ENCODE measurements around the gene IDH3G. TPM values are rescaled to one million over a fixed set of nuclear protein-coding genes. Genes with fewer than 3 reads are reported as not detected.

The IDH3G gene
- total RNA-seq, 2 donors from 2014 or later: 116 to 135 TPM

DNA sequence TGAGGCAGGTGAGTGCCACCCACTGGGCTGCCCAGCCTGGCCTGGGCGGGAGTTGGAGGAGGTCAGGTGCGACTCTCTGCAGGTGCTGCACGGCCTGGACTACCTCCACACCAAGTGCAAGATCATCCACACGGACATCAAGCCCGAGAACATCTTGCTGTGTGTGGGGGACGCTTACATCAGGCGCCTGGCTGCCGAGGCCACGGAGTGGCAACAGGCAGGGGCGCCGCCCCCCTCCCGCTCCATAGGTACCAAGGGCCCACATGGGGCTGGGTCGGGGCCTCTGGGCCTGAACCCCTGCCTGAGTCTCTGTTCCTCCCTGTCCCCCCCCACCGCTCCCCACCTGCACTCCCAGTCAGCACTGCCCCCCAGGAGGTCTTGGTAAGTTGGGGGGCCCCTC is 11.3 kb downstream of the IDH3G start:
- Histone ChIP-seq H3K27ac (no peak overlapping the region), H3K36me3 (peaks cover 21% of the 10 kb centered on the region), H3K4me3 (no peak overlapping the region), H3K9me3 (no peaks in the 10 kb centered on the region), H3K27me3 (no peaks in the 10 kb centered on the region), H3K4me1 (peaks cover 0 to 25% of the 10 kb centered on the region in 2 donors)
- no peak for DNase-seq (ENCODE audit: low spot score)
- TF ChIP-seq CTCF (IDR thresholded peaks at IDR 0.05): no peak

- Histone ChIP-seq H3K4me1 (peaks cover 0 to 25% of the 10 kb centered on the region in 2 donors), H3K9me3 (no peaks in the 10 kb centered on the region), H3K27me3 (no peaks in the 10 kb centered on the region), H3K36me3 (peaks cover 21% of the 10 kb centered on the region), H3K27ac (no peak overlapping the region), H3K4me3 (no peak overlapping the region)
- TF ChIP-seq CTCF (IDR thresholded peaks at IDR 0.05): peak in 1 of 2 donors; percentile 21
- no peak for DNase-seq (ENCODE audit: low spot score)
These were observed 11.9 kb downstream of the IDH3G start for GRCh38 chrX:153782313-153782712.

DNA sequence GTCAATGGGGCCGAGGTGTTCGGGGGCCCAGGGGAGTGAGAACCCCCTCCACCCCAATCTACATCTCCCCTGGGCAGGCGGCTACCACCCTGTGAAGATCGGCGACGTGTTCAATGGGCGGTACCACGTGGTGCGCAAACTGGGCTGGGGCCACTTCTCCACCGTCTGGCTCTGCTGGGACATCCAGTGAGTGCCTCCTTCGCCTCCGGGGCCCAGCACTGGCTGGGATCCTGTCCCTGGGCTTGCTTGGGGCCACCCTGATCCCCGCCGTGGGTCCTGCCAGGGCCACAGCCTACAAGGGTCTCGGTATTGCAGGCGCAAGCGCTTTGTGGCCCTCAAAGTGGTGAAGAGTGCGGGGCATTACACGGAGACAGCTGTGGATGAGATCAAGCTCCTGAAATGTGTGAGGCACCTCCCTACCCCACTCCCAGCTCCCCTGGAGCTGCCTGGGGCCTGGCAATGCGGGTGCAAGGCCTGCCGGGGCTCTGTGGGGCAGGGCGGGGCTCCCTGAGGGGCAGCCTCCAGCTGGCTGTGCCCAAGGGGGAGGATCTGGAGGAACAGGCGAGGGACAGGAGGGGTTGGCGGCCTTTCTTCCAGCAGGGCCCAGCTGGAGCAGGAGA is 12.6 kb downstream of the IDH3G start:
- peak overlapping the region; percentile 75 to 84 for H3K27ac ChIP-seq
- peaks cover 18% of the 10 kb centered on the region for H3K36me3 ChIP-seq
- peak overlapping the region; percentile 19 to 32 for H3K4me3 ChIP-seq
- DNase-seq (ENCODE audit: low spot score): no peak
- TF ChIP-seq CTCF (IDR thresholded peaks at IDR 0.05): no peak
- H3K4me1 ChIP-seq: peaks cover 0 to 25% of the 10 kb centered on the region in 2 donors
- no peaks in the 10 kb centered on the region for H3K9me3 ChIP-seq
- H3K27me3 ChIP-seq: no peaks in the 10 kb centered on the region

- DNase-seq (ENCODE audit: low spot score): no peak
- H3K36me3 ChIP-seq: peaks cover 11% of the 10 kb centered on the region
- TF ChIP-seq CTCF (IDR thresholded peaks at IDR 0.05): no peak
- no peaks in the 10 kb centered on the region for H3K27me3 ChIP-seq
- no peaks in the 10 kb centered on the region for H3K9me3 ChIP-seq
- peak within 1 kb of the TSS; percentile 75 to 84 for H3K27ac ChIP-seq
- peaks cover 0 to 25% of the 10 kb centered on the region in 2 donors for H3K4me1 ChIP-seq
- H3K4me3 ChIP-seq: peak within 1 kb of the TSS; percentile 19 to 32
These were observed 13.3 kb downstream of the IDH3G start, which contains the start of gene SRPK3 for GRCh38 chrX:153780678-153781427. SRPK3 (plus strand) TSS chrX:153781041; CDS start chrX:153781087, 46 bp downstream.

DNA sequence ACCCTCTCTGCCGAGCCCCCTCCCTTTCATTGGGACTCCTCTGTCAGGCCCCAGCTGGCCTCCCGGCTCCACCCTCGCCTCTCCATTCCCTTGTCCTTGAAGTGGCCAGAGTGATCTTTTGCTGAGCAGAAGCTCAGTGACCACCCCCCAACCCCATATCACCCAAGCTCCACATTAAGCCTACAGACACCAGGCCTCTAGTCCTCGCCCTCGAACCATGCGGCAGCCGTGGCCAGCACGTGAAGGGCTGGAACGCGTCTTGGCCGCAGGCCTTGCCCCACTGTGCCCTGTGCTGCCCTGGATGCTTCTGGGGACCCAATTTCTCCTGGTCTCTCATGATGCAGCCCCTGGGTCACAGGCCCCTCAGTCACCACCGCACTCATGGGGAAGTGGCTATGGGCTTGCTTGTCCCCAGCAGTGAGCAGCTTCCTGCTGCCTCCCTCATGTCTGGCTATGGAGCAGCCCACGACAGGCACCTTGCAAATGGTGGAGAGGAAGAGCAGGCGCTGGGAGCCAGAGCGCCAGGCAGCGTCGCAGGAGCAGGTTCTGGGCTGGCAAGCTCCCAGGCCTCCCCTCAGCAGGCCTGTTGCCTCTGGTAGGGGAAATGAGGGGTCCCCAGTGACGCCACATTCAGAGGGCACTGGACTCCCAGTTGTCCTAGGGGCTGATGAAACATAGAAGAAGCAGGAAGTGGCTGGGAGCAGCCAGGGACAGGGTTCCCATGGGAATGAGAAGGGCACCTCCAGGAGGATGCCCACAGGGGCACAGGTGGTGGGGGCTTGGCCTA is 14.1 kb downstream of the IDH3G start:
- Histone ChIP-seq H3K4me1 (peaks cover 0 to 25% of the 10 kb centered on the region in 2 donors), H3K27ac (peak overlapping the region; percentile 75 to 84), H3K9me3 (no peaks in the 10 kb centered on the region), H3K4me3 (peak overlapping the region in 1 of 2 donors; percentile 32), H3K27me3 (no peaks in the 10 kb centered on the region), H3K36me3 (peaks cover 3% of the 10 kb centered on the region)
- TF ChIP-seq CTCF (IDR thresholded peaks at IDR 0.05): no peak
- DNase-seq (ENCODE audit: low spot score): no peak
